Measurements from ENCODE around the gene MEPCE.

Gene MEPCE

GRCh38 chr7:100407285-100408180 lies 22.1 kb upstream of the MEPCE start:
- peak; percentile 78 for DNase-seq

GRCh38 chr7:100411101-100411500 lies 18.5 kb upstream of the MEPCE start:
- DNase-seq = no peak

- DNase-seq = no peak
Observed at GRCh38 chr7:100413346-100413745, 16.3 kb upstream of the MEPCE start.

- DNase-seq = no peak
Observed at GRCh38 chr7:100413889-100414288, 15.7 kb upstream of the MEPCE start.

GRCh38 chr7:100415448-100415847 lies 14.2 kb upstream of the MEPCE start:
- no peak for DNase-seq

- DNase-seq = no peak
Observed at GRCh38 chr7:100418930-100419659, 10.5 kb upstream of the MEPCE start.

DNA sequence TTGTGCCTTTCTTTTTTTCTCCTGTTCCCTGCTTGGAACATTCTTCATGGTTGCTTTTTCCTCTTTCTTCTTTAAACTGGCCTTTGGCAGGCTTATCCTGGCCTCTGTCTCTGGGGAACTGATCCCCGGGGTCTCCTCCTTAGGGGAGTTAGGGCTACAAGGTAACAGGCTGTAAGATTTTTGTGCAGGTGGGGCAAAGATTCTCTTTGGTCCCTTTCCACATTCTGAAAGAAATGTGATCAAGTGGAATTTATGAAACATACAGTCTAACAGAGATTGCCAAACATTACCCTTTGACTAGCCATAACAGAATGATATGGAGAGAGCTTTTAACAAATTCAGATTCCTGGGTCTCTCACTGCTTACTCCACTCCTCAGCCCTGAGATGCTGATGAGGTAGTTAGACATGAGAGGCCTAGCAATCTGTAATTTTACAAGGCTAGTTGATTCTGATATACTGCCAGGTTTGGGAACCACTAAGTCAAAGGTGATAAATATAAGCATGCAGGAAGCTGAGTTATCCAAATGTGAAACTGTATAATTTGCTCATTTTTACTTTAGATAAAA lies 9.9 kb upstream of the MEPCE start:
- DNase-seq = no peak

- DNase-seq = no peak
Observed at GRCh38 chr7:100423315-100423714, 6.3 kb upstream of the MEPCE start.

GRCh38 chr7:100425347-100425746 lies 4.3 kb upstream of the MEPCE start:
- DNase-seq = no peak

DNA sequence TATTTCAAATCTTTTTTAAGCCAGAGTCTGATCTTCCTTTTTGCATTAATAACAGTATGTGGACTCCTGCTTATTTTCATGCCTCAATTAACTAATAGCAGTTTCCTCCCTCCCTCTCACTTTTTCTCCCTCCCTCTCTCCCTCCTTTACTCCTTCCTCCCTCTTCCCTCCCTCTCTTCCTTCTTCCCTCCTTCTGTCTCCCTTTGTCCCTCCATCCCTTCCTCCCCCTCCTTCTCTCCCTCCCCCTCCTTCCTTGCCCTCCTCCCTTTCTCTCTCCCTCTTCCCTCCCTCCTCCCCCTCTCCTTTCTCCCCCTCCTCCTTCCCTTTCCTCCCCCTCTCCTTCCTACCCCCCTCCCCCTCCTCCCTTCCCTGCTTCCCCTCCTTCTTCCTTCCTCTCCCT lies 3.1 kb upstream of the MEPCE start:
- DNase-seq = no peak

GRCh38 chr7:100427762-100428198 lies 1.9 kb upstream of the MEPCE start:
- no peak for DNase-seq

DNA sequence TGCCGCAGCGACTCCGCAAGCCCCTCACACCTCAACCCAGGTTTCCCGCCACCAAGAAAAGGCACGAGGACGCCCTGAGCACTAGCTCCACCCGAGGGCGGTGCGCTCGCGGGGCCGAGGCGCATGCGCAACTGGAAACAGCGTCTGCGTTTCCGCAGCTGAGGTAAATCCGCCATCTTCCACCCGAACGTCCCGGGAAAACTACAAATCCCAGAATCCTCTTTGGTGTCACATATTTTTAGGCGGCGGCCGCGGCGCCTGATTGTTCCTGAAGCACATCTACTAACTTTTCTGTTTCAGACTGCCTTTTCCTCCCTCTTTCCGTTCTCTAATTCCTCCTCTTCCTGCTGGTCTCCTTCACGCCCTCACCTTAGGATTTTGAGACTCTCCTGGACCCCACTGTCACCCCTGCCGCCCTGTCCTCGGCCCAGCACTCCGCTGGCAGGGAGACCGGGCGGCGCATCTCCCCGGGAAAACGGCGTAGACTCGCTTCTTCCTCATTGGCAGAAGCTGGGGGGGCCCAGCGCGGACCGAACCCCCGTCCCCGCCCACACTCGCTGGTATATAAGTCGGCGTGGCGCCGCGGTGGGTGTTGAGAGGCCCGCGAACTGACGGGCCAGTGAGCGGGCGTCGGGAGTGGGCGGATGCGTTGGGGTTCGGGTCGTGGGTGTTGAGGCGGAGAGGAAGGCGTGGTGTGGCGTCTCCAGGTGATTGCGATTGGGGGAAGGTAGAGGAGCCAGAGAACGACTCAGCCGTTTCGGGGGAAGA lies 1.2 kb upstream of the MEPCE start, which contains the start of gene ZCWPW1:
ZCWPW1 (minus strand) TSS at position 505 of the 768 bp plus-strand sequence. CDS start 8,054 bp downstream, outside the sequence.
- DNase-seq = peak; percentile 97

DNA sequence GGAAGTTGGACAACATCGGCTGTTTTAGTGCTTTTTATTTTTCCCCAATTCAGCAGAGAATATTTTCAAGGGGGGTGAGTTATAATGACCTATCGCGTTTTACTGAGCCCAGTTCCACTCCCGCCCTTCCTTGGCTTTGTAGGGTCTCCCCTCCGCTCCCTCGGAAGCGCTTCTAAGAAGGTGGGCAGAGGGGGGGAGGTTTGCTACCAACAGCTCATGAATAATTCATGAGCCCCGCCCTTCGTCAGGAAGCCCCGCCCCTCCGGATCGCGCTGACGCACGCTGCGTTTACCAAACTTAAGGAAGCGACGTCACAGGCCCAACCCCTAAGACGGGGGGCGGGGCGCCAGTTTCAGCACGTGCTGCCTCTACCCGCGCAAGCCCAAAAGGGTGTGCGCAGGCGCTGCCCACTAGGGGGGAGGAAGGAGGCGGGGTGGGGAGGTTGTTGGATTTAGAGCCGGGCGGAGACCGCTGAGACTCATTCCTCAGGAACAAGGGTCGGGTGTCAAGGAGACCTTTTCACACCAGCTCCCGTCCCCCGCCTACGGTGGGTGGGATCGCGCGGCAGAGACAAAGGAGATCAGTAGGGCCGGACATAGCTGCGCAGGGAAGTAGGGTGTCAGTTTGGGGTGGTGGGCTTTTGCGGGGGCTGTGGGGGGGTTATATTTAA lies 529 bp upstream of the MEPCE start:
- DNase-seq = peak; percentile 99

DNA sequence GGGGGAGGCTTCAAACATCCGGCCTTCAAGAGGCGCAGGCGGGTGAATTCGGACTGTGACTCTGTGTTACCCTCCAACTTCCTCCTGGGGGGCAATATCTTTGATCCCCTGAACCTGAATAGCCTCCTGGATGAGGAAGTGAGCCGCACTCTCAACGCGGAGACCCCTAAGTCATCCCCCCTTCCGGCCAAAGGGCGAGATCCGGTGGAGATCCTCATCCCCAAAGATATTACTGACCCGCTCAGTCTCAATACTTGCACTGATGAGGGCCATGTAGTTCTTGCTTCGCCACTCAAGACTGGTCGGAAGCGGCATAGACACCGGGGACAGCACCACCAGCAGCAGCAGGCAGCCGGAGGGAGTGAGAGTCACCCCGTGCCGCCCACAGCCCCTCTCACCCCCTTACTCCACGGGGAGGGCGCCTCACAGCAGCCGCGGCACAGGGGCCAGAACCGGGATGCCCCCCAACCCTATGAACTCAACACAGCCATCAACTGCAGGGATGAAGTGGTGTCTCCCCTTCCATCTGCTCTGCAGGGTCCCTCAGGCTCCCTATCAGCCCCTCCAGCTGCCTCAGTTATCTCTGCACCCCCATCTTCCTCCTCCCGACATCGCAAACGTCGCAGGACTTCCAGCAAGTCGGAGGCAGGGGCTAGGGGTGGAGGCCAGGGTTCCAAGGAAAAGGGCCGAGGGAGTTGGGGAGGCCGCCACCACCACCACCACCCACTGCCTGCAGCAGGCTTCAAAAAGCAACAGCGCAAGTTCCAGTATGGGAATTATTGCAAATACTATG lies 1.1 kb downstream of the MEPCE start:
- peak; percentile 49 for DNase-seq

DNA sequence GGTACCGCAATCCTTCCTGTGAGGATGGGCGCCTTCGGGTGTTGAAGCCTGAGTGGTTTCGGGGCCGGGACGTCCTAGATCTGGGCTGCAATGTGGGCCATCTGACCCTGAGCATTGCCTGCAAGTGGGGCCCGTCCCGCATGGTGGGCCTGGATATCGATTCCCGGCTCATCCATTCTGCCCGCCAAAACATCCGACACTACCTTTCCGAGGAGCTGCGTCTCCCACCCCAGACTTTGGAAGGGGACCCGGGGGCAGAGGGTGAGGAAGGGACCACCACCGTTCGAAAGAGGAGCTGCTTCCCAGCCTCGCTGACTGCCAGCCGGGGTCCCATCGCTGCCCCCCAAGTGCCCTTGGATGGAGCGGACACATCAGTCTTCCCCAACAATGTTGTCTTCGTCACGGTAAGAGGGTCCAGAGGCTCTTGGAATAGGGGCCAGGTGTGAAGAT lies 1.7 kb downstream of the MEPCE start:
- no peak for DNase-seq

GRCh38 chr7:100432053-100432452 lies 2.4 kb downstream of the MEPCE start:
- DNase-seq = no peak

DNA sequence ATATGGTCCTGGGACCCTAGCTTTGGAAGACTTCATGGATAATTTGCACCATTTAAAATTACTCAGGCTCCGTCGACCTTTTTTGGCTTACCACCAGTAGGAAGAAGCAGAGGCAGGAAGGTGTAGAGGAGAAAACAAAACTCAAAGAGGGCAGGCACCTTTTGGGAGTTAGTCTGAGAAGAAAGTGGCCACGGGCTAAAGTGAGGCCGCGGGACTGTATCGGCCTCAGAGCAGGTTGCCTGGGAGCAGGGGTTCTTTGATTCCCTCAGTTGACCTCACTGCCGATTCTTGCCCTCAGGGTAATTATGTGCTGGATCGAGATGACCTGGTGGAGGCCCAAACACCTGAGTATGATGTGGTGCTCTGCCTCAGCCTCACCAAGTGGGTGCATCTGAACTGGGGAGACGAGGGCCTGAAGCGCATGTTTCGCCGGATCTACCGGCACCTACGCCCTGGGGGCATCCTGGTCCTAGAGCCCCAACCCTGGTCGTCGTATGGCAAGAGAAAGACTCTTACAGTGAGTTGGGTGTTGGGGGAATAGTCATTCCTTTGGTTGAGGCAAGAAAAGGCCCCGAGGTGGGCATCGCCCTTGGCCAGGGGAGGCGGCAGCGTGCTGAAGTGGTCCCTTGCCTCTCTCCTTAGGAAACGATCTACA lies 3.1 kb downstream of the MEPCE start:
- DNase-seq = no peak

GRCh38 chr7:100433276-100433591 lies 3.6 kb downstream of the MEPCE start:
- no peak for DNase-seq

DNA sequence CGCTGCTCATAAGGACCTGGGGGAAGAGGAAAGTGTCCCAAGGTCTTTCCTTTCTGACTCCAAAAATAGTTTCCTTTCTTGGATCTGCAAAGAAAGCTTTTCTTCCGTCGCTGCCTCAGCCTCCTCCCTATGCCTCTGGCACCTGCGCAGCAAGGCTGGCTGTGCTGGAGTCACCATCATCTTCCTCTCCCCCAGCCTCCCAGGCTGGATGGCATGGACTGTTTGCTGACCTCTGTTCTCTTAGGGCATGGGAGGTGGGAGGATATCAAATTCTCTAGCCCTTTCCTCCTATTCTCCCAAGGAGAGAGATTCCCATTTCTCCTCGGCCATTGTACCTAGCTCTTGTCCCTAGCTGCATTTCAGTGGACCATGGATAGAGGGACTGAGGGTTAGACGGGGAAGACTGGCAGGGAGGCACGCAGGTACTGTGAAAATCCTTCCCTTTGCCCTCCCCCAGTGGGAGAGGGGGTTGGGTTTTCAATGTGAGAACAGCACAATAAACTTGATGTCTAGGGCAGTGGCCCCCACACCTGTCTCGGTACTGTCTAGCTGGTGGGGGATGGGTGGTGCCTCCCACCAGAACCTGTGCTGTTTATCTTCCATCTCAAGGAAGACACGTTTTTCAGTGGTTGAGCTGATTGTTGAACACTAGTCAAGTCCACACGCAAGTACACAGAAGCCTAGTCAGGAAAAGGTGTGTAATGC lies 4.1 kb downstream of the MEPCE start:
- no peak for DNase-seq

Data from MV-4-11 (cell line).